ENCODE measurements around the gene PDGFB.
"Not testable (repeated sequence)": the region's sequence is repeated elsewhere in the genome, so short reads cannot be mapped to it uniquely, and the experiment has no call there.

The PDGFB gene

GRCh38 chr22:39223091-39223710 is 21.6 kb downstream of the PDGFB start:
- DNase-seq = no peak

GRCh38 chr22:39221999-39222686 is 22.6 kb downstream of the PDGFB start:
- DNase-seq = no peak

- no peak for DNase-seq
Observed at GRCh38 chr22:39220890-39221850, 23.6 kb downstream of the PDGFB start.

- DNase-seq = no peak
Observed at GRCh38 chr22:39220450-39220849, 24.3 kb downstream of the PDGFB start.

- peak; percentile 40 for DNase-seq
Observed at GRCh38 chr22:39219071-39220039, 25.4 kb downstream of the PDGFB start.

GRCh38 chr22:39218432-39218831 is 26.4 kb downstream of the PDGFB start:
- not testable (repeated sequence) for DNase-seq

- DNase-seq = no peak
Observed at GRCh38 chr22:39216143-39216490, 28.7 kb downstream of the PDGFB start.

GRCh38 chr22:39215426-39216142 is 29.2 kb downstream of the PDGFB start:
- DNase-seq = peak; percentile 45

- DNase-seq = no peak
Observed at GRCh38 chr22:39215070-39215396, 29.7 kb downstream of the PDGFB start.

GRCh38 chr22:39214383-39215069 is 30.3 kb downstream of the PDGFB start:
- DNase-seq = no peak

GRCh38 chr22:39214006-39214382 is 30.8 kb downstream of the PDGFB start:
- DNase-seq = no peak

- no peak for DNase-seq
Observed at GRCh38 chr22:39212721-39213376, 31.9 kb downstream of the PDGFB start.

GRCh38 chr22:39209756-39210155 is 35.0 kb downstream of the PDGFB start:
- DNase-seq = peak; percentile 66

- DNase-seq = no peak
Observed at GRCh38 chr22:39208013-39208680, 36.6 kb downstream of the PDGFB start.

- peak; percentile 69 for DNase-seq
Observed at GRCh38 chr22:39207141-39208012, 37.4 kb downstream of the PDGFB start.

GRCh38 chr22:39206491-39206890 is 38.3 kb downstream of the PDGFB start:
- no peak for DNase-seq

GRCh38 chr22:39205344-39206021 is 39.3 kb downstream of the PDGFB start:
- DNase-seq = no peak

- no peak for DNase-seq
Observed at GRCh38 chr22:39204216-39204615, 40.6 kb downstream of the PDGFB start.

- DNase-seq = no peak
Observed at GRCh38 chr22:39197578-39197977, 47.2 kb downstream of the PDGFB start.
